HAP-1 (cell line): ENCODE results near the gene OR2F2.
A peak's percentile ranks its signal among the peaks of the same experiment; 100 is the strongest.

Source experiments
- DNase-seq, 2 experiments: peaks; one replicate each; pipeline ENCODE4 v3.0.0-alpha.2; 2016 to 2020; ENCODE audit warnings: low spot score in 2 of 2
- H3K27me3 ChIP-seq: fragments of 250-450 bp; sonication (Bioruptor Pico); 2 replicates; pipeline ENCODE4 v1.5.1; 2020; ENCODE audit warnings: low read depth, mild to moderate bottlenecking, moderate library complexity
- H3K36me3 ChIP-seq: fragments of 250-450 bp; sonication (Bioruptor Pico); replicated peaks from 2 replicates; pipeline ENCODE4 v1.5.1; 2020; ENCODE audit warnings: mild to moderate bottlenecking
- H3K4me1 ChIP-seq: fragments of 250-450 bp; sonication (Bioruptor Pico); 2 replicates; pipeline ENCODE4 v1.5.1; 2020; ENCODE audit warnings: mild to moderate bottlenecking
- H3K4me3 ChIP-seq: fragments of 250-450 bp; sonication (Bioruptor Pico); 2 replicates; pipeline ENCODE4 v1.5.1; 2020; ENCODE audit warnings: mild to moderate bottlenecking, moderate library complexity
- H3K9me3 ChIP-seq: fragments of 250-450 bp; sonication (Bioruptor Pico); 2 replicates; pipeline ENCODE4 v1.5.1; 2020; ENCODE audit warnings: mild to moderate bottlenecking, moderate library complexity
- in situ Hi-C: fragments of 300-500 bp; cut with MboI; formaldehyde crosslinking; loops from 3 replicates; pipeline ENCODE4 v1.14.3; 2020; ENCODE audit warnings: low sequenced_read_pairs, inconsistent platforms, mixed read lengths

The OR2F2 gene

GRCh38 chr7:143934526-143935325 lies at the start of gene OR2F2:
Gene OR2F2 (plus strand): TSS chr7:143935233. CDS start chr7:143935233, 0 bp downstream.
- Histone ChIP-seq H3K9me3 (no peaks in the 10 kb centered on the region), H3K27me3 (no peaks in the 10 kb centered on the region), H3K4me3 (no peak within 1 kb of the TSS), H3K36me3 (no peaks in the 10 kb centered on the region), H3K4me1 (no peaks in the 10 kb centered on the region)
- DNase-seq = no peak
- in situ Hi-C loops = no loop called here

DNA sequence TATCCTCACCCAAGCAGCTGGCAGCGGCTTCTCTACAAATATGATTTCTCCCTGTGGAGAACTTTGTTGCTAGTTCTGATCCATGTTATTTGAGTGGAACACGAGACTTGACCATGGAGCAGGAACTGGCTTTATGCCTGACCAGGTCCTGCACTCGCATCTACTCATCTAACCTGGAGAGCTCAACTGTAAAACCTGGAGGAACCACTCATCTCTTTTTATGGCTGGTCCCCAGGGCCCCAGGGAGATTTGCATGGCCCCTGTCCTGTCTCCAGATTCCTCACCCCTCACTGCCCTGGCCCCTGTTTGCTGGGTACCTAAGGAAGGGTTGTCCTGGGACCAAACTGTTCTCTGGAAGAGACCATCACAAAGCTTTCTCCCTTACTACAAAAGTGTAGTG lies 49.1 kb upstream of the OR2F2 start:
- DNase-seq = no peak
- Histone ChIP-seq H3K4me3 (no peak overlapping the region), H3K27me3 (no peaks in the 10 kb centered on the region), H3K4me1 (no peaks in the 10 kb centered on the region), H3K9me3 (no peaks in the 10 kb centered on the region), H3K36me3 (no peaks in the 10 kb centered on the region)
- in situ Hi-C loops = no loop called here

GRCh38 chr7:143886826-143887477 lies 48.1 kb upstream of the OR2F2 start:
- H3K36me3 ChIP-seq = no peaks in the 10 kb centered on the region
- H3K27me3 ChIP-seq = no peaks in the 10 kb centered on the region
- H3K9me3 ChIP-seq = no peaks in the 10 kb centered on the region
- H3K4me3 ChIP-seq = no peak overlapping the region
- no peak for DNase-seq
- in situ Hi-C loops = no loop called here
- H3K4me1 ChIP-seq = no peaks in the 10 kb centered on the region

- H3K9me3 ChIP-seq = no peaks in the 10 kb centered on the region
- H3K4me1 ChIP-seq = no peaks in the 10 kb centered on the region
- no peaks in the 10 kb centered on the region for H3K36me3 ChIP-seq
- in situ Hi-C loops = no loop called here
- no peak for DNase-seq
- H3K4me3 ChIP-seq = no peak overlapping the region
- no peaks in the 10 kb centered on the region for H3K27me3 ChIP-seq
These were observed 46.0 kb upstream of the OR2F2 start for GRCh38 chr7:143889068-143889467.

DNA sequence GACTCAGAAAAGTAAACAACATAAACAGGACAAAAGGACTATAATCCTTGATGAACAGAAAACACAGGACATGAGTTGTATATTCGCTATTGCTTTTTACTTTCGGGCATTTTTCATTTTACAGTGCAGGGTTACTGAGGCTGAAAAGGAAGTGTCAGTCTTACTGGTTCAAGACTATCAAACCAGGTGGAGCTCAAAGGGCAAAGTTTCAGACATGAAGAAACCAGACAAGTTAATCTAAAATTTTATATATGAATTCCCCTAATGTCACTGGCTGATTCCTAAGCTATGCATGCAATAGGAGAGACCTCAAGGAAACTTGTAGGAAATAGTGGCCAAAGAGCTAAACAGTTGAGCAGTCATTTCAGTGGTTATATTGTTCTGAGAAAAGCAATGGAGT lies 44.5 kb upstream of the OR2F2 start:
- H3K9me3 ChIP-seq = no peaks in the 10 kb centered on the region
- no peaks in the 10 kb centered on the region for H3K4me1 ChIP-seq
- no peaks in the 10 kb centered on the region for H3K36me3 ChIP-seq
- no peak for DNase-seq
- in situ Hi-C loops = no loop called here
- H3K27me3 ChIP-seq = no peaks in the 10 kb centered on the region
- H3K4me3 ChIP-seq = no peak overlapping the region

- Histone ChIP-seq H3K9me3 (no peaks in the 10 kb centered on the region), H3K4me1 (no peaks in the 10 kb centered on the region), H3K4me3 (no peak overlapping the region), H3K27me3 (no peaks in the 10 kb centered on the region), H3K36me3 (no peaks in the 10 kb centered on the region)
- DNase-seq = no peak
- in situ Hi-C loops = no loop called here
These were observed 43.6 kb upstream of the OR2F2 start for GRCh38 chr7:143891457-143891856.

- in situ Hi-C loops = no loop called here
- peak; percentile 26 to 42 for DNase-seq
- no peak overlapping the region for H3K4me3 ChIP-seq
- no peaks in the 10 kb centered on the region for H3K27me3 ChIP-seq
- H3K36me3 ChIP-seq = no peaks in the 10 kb centered on the region
- H3K9me3 ChIP-seq = no peaks in the 10 kb centered on the region
- no peaks in the 10 kb centered on the region for H3K4me1 ChIP-seq
These were observed 42.3 kb upstream of the OR2F2 start for GRCh38 chr7:143892527-143893300.

DNA sequence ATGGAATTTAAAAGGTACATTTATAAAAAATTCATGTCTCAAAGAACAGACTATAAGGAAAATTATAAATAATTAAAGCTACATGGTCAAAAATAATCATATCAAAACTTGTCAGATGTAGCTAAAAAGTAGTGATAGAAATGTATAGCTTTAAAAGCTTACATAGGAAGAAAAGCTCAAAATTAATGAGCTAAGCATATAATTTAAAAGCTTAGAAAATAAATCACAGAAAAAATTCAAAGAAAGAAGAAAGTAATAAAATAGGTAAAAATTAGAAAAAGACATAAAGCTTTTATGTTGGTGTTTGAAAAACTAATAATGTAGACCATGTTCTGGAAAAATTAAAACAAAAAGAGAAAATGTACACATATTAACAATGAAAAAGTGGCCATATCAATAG lies 38.4 kb upstream of the OR2F2 start:
- no peak for DNase-seq
- Histone ChIP-seq H3K4me1 (peaks cover 17% of the 10 kb centered on the region), H3K9me3 (no peaks in the 10 kb centered on the region), H3K4me3 (no peak overlapping the region), H3K36me3 (no peaks in the 10 kb centered on the region), H3K27me3 (no peaks in the 10 kb centered on the region)
- in situ Hi-C loops = no loop called here

DNA sequence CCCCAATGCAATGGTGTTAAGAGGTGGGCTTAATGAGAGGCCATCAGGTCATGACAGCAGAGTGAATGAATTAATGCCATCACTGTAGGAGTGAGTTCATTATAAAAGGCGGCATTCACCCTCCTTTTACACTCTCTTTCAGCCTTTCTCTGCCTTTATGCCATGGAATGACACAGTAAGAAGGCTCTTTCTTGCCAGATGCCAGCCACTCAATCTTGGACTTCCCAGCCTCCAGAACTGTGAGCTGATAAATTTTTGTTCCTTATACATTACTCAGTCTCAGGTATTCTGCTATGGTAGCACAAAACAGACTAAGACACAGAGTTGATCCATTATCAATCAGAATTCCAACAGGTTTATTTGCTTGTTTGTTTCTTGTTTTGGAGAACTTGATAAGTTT lies 36.2 kb upstream of the OR2F2 start:
- in situ Hi-C loops = no loop called here
- Histone ChIP-seq H3K4me1 (peaks cover 20% of the 10 kb centered on the region), H3K36me3 (no peaks in the 10 kb centered on the region), H3K9me3 (no peaks in the 10 kb centered on the region), H3K27me3 (no peaks in the 10 kb centered on the region), H3K4me3 (no peak overlapping the region)
- no peak for DNase-seq

DNA sequence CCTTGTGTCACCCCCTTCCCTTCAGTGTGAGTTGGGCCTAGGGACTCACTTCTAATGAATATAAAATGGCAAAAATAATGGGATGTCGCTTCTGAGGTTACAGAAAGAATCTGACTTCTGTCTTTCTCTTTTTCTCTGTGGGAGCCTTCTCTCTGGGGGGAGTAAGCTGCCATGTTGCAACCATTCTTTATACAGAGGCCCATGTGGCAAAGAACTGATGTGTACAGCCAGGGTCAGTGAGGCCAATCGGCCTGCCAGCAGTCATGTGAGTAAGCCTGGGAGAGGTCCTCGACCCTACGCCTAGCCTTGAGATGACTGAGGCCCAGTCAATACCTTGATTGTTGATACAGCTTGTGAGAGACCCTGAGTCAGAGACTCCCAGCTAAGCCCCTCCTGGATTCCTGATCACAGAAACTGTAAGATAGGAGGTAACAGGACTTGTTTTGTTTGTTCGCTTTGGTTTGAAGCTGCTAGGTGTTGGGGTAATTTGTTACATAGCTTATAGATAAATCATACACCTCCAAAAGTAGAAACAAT lies 34.7 kb upstream of the OR2F2 start:
- in situ Hi-C loops = no loop called here
- DNase-seq = peak in 1 of 2 experiments; percentile 26
- Histone ChIP-seq H3K27me3 (no peaks in the 10 kb centered on the region), H3K36me3 (no peaks in the 10 kb centered on the region), H3K4me3 (peak overlapping the region; percentile 85), H3K9me3 (no peaks in the 10 kb centered on the region), H3K4me1 (peaks cover 20% of the 10 kb centered on the region)

- no peaks in the 10 kb centered on the region for H3K27me3 ChIP-seq
- no peaks in the 10 kb centered on the region for H3K9me3 ChIP-seq
- DNase-seq = peak in 1 of 2 experiments; percentile 64
- H3K4me3 ChIP-seq = peak overlapping the region; percentile 85
- no peaks in the 10 kb centered on the region for H3K36me3 ChIP-seq
- in situ Hi-C loops = no loop called here
- peaks cover 20% of the 10 kb centered on the region for H3K4me1 ChIP-seq
These were observed 33.7 kb upstream of the OR2F2 start for GRCh38 chr7:143901332-143901667.

GRCh38 chr7:143901668-143902331 lies 33.2 kb upstream of the OR2F2 start, which contains the start of gene TCAF1:
Gene TCAF1 (minus strand): TSS chr7:143902176. CDS start chr7:143876608, 25,568 bp downstream.
- DNase-seq = peak; percentile 82 to 97
- H3K9me3 ChIP-seq = no peaks in the 10 kb centered on the region
- peaks cover 20% of the 10 kb centered on the region for H3K4me1 ChIP-seq
- no peaks in the 10 kb centered on the region for H3K27me3 ChIP-seq
- in situ Hi-C loops = no loop called here
- H3K36me3 ChIP-seq = no peaks in the 10 kb centered on the region
- H3K4me3 ChIP-seq = peak within 1 kb of the TSS; percentile 85

GRCh38 chr7:143902332-143902899 lies 32.6 kb upstream of the OR2F2 start:
- Histone ChIP-seq H3K4me3 (peak overlapping the region; percentile 85), H3K4me1 (peaks cover 20% of the 10 kb centered on the region), H3K36me3 (no peaks in the 10 kb centered on the region), H3K27me3 (no peaks in the 10 kb centered on the region), H3K9me3 (no peaks in the 10 kb centered on the region)
- DNase-seq = peak in 1 of 2 experiments; percentile 28
- in situ Hi-C loops = no loop called here
